Renal pelvis (tissue), 4 donors: Measurements from ENCODE around the gene TMEM119. TPM values are rescaled to one million over a fixed set of nuclear protein-coding genes. Genes with fewer than 3 reads are reported as not detected.
A peak's percentile ranks its signal among the peaks of the same experiment; 100 is the strongest.
"Not testable (repeated sequence)": the region's sequence is repeated elsewhere in the genome, so short reads cannot be mapped to it uniquely, and the experiment has no call there.

Source experiments
- DNase-seq: peaks from one replicate; pipeline ENCODE4 v3.0.0-alpha.2; 2013
- polyA plus RNA-seq, 3 donors: library from polyadenylated mRNA; unstranded; fragments of 120-200 nt; gene quantifications; one replicate each; pipeline ENCODE4 v1.2.1, GENCODE V29; 2013; ENCODE audit not compliant: insufficient read length in 3 of 3

Gene TMEM119
- polyA plus RNA-seq, 3 donors, result 15.3 to 25.2 (median 16.7) TPM

DNA sequence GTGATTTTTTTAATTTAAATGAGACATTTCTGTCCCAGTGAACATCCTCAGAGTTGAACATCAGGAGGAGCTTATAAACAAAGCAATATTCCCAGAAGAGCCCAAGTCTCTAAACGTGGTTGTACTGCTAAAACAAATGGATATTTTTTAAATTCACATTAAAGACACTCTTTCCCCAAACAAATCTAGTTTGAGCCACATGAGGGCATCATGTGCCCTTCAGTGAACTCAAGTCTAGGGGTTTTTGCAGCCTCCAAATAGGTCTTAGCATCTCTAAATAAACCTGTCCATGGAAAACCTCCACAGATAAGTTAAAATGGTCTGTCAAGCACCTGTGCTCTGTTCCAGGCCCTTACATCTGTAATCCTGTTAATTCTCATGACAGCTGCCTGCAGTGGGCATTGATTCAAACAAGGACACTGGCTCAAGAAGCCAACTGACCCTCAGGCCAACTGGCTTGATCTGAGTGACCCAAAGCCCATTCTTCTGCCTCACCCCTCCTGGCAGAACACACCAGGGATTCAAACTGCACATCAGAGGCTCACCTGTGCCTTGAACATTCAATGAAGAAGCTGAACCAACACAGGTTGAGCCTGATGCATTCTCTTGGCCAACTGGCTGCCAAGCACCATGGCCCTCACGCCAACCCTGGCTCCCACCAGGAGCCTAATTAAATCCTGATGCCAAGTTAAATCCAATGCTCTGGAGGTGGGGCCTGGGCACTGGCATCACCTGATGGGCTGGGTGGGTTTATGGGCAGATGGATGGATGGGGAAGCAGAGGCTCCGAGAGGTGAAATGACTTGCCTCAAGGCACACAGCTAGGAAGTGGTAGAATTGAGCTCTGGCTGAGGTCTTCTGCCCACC lies 26.9 kb downstream of the TMEM119 start:
- DNase-seq, result no peak

DNA sequence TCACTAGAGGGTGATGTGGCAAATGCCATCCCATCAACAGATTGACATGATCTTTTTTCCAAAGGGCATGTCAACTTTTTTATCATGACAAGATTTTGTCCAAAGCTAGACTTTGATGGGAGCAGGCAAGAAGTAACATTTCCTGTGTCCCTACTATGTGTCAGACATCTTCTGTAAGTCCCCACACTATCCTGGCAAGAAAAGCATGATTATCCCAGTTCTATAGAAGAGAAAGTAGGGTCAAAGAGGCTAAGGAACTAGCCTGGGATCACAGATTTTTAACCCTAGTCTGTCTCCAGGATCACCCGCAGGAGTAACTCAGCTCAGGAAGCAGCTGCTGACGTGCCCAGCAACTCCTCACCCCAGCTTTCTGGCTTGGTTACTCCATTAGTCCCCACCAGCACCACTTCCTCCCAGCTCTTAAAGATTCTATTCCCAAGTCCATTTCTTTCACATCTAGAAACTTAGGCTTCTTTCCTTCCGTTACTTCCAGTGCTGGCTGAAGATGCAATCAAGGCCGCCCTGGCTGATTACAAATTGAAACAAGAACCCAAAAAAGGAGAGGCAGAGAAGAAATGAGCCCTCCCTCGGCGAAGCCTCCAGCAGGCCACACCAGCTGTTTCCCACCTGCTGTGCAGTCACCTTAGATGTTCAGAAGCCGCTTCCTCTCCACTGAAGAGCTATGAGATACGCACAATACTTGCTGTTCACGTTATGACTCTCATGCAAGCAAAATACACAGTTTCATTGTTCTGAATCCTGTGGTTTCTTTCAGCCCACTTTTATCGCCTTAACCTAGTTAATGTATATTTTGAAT lies 29.3 kb downstream of the TMEM119 start:
- DNase-seq, result no peak

DNA sequence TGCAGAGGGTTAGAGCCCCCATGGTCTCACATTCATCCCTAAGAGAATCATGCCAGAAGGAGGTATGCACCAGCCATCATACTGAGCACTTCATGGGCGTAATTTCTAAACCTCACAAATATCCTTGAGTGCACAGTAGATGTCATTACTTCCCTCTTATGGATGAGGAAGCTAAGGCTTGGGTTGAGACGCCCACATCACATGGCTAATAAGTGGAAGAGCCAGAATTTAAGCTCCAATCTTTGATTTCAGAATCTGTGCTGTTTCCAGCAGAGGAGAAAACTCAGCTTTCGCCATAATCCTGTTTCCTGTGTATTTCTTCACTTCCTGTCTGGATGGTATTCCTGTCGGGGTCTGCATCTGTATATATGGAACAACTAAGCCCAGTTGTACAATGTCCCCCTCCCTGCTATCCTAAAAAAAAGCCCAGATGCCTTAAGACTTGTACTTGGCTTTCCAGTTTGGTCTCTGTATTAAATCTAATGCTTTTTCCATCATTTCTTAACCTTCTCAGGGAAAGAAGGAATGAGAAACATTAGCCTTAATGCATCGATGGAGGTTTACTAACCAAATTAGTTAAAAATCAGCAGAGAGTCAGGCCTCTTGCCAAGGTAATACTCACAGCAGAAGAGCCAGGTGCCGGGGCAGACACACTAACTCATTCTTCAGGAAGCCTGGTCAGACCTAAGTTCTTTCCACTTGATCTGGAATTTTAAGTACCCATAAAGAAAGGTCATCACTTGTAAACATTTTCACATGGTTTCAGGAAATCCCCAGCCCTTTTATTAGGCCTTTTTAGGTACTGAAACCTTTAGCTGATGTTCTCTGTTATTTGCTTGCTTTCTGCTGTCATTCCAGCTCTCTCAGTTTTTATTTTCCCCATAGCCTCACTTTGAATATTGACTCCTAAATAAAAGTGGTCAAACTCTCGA lies 30.2 kb downstream of the TMEM119 start:
- DNase-seq, result no peak

- DNase-seq, result no peak
Measured at GRCh38 chr12:108566452-108566851, 31.4 kb downstream of the TMEM119 start.

DNA sequence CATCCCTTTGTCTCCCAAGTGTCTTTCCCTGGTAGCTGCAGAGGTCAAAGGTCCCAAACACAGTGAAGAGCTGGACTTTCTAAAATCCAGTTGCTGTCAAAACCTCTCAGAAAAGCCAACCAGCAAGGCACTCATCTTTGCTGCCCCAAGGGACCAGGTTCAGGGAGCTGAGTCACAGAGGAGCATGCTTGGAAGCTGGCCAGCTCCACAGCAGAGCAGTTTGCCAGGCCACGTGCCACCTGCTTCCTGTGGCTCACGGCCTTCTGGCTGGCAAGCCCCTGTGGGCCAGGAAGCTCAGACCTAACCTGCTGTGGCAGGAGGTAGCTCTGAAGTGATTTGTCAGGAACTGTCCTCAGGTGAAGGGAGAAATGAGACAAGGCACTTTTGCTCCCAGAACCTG lies 31.9 kb downstream of the TMEM119 start:
- no peak for DNase-seq

GRCh38 chr12:108565146-108565545 lies 32.7 kb downstream of the TMEM119 start:
- DNase-seq, result no peak

- no peak for DNase-seq
Measured at GRCh38 chr12:108564724-108565123, 33.2 kb downstream of the TMEM119 start.

- DNase-seq, result no peak
Measured at GRCh38 chr12:108563804-108564151, 34.1 kb downstream of the TMEM119 start.

DNA sequence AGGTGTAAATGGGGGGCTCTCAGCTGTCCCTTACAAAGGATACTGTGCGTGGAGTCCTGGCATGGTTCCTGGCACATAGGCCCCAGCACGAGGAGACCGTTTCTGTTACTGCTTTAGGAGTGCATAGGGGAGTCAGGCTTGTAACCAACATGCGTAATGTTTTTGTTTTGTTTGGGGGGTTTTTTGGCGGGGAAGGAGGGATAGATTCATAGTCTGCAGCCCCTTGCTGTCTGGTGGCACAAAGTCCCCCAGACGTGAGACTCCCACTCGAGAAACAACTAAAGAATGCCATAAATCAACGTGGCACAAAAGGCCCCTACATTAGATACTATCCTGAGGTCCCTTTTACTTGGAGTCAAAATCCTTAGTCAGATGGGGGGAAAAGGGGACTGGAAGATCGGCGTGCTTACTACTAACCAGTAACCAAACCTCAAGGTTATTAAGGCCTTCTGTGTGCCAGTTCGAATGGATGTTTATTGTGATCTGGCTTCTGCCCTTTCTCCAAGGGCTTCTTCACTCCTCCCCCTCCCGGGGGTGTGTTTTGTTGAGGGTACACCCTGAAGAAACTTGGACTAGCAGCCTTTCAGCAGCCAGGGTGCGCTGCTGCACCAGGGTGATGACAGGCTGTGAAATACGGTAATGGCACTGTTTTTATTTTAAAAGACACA lies 34.6 kb downstream of the TMEM119 start:
- DNase-seq, result peak; percentile 85

DNA sequence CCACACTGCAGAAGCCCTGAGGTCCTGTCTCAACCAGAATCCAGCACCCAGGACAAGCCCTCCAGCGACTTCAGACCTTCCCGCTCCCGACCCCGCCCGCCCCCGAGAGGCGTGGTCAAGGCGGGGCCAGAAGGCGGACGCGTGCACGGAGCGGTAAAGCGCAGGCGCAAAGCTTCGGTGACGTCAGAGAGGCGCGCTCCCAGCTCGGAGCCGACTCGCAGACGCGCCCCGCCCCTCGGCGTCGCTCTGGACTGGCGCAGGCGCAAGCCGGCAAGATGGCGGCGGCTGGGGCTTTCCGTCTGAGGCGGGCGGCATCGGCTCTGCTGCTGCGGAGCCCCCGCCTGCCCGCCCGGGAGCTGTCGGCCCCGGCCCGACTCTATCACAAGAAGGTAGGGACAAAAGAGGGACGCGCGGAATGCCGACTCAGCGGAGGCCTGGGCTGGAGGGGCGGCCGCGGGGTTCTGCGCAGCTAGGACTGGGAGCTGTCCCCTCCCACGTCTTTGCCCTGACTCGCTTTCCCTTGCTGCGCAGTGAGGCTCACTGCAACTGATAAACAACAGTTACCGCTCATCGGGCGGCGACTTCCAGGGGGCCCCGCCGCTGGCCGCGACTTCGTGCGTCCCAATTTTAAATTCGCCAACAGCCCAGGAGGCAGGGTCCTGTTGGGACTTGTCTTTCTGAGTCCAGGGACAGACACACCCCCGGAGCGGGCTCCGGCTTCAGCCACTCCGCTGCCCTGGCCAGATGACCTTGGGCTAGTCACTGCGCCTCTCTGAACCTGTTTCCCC lies 35.3 kb downstream of the TMEM119 start, which contains the start of gene ISCU:
Gene ISCU, plus strand, starts transcription at position 249 of the 788 bp plus-strand sequence. Its CDS starts 27 bp downstream, at position 276.
- DNase-seq, result peak; percentile 97

DNA sequence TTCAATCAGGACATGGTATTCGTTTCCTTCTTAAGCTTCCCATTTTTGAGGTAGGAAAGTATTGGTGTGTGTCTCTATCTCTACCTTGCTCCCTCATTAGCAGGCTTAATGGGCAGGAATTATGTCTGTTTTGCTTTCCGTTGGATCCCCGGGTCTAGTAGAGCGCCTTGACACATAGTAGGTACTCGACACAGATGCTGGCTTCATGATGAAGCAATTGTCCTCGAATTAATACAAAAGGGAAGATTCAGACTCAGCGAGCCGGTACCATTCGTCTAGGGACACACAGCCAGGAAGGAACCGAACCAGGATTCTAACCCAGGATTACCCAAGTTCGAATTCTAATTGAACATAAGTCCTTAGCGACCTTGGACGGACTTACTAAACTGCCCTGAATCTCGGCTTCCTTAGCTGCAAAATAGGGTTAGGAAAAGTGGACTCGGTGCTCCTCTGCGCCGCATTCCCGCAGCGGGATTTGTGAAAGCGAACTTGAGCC lies 36.0 kb downstream of the TMEM119 start:
- DNase-seq, result no peak

- peak; percentile 91 for DNase-seq
Measured at GRCh38 chr12:108560752-108561719, 36.8 kb downstream of the TMEM119 start, which contains the start of gene SART3. Gene SART3 (minus strand): TSS chr12:108561173. CDS start chr12:108561154, 19 bp downstream.

DNA sequence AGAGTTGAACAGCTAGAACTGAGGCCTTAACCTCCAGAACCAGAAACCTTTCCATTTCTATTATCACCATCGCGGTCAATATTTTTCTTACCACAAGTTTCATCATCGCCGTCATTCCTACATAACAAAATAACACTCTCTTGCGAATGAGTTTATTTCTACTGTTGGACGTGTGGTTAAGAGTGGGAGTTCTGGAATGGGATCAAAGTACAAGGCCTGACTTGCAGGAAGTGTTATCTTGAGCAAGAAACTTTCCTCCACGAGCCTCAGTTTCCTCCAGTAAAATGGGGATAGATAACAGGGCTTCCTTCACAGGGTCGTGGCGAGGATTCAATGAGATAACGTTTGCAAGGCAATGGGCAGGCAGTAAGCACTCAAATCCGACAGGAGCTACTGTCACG lies 37.6 kb downstream of the TMEM119 start:
- DNase-seq, result no peak

GRCh38 chr12:108559748-108560147 lies 38.1 kb downstream of the TMEM119 start:
- DNase-seq, result no peak

- DNase-seq, result no peak
Measured at GRCh38 chr12:108559007-108559655, 38.8 kb downstream of the TMEM119 start.

DNA sequence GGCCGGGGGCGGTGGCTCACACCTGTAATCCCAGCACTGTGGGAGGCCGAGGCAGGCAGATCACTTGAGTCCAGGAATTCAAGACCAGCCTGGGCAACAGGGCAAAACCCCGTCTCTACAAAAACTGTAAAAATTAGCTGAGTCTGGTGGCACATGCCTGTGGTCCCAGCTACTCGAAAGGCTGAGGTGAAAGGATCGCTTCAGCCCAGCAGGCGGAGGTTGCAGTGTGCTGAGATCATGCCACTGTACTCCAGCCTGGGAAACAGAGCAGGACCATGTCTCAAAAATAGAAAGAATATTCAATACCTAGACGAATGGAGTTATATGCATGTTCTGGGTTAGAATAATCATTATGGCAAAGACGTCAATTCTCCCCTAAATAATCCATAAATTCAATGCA lies 42.5 kb downstream of the TMEM119 start:
- DNase-seq, result not testable (repeated sequence)

DNA sequence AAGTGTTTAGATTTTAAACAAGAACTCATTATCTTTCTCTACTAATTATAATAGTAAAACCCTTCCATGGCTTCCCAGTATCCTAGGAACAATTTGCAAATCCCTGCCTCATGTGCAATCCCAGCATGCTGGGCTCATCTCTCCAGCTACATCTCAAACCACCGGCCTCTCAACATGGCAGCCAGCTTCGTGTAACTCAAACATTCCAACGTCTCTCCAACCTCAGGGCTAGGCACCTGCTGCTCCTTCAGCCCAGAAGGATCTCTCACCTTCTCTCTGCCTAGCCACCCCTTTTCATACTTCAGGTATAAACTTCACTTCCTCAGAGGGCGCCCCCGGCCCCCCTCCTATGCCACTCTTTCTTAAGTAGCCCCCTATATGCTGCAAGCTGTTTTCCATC lies 44.1 kb downstream of the TMEM119 start:
- no peak for DNase-seq

DNA sequence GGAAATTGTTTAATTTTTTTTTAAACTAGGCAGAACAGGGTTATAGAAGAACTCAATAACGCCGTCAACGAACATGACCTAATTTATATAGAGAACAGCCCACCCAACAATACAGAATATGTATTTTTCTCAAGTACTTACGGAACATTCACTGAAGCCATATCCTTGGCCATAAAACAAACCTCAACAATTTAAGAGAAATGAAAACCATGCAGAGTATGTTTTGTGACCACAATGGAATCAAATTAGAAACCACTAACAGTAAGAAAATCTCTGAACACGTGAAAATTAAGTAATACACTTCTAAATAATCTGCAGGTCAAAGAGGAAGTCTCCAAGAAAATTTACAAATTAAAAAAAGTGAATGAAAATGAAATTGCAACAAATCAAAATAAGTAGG lies 46.3 kb downstream of the TMEM119 start:
- no peak for DNase-seq
